Hepatocyte (in vitro differentiated cells): ENCODE data around the gene KIF18B. TPM values are rescaled to one million over a fixed set of nuclear protein-coding genes. Genes with fewer than 3 reads are reported as not detected.

Source experiments
- DNase-seq: peaks from one replicate; pipeline ENCODE4 v3.0.0-alpha.2; 2016; ENCODE audit warnings: low spot score
- H2AFZ ChIP-seq: fragments of 200-600 bp; sonication (generic); 2 replicates; pipeline ENCODE4 v1.6.0; 2016; ENCODE audit warnings: antibody characterized with exemption, mild to moderate bottlenecking
- H3K27ac ChIP-seq: fragments of 200-600 bp; sonication (generic); 2 replicates; pipeline ENCODE4 v1.5.1; 2016; ENCODE audit warnings: mild to moderate bottlenecking
- H3K27me3 ChIP-seq: fragments of 200-600 bp; sonication (generic); 2 replicates; pipeline ENCODE4 v1.6.1; 2016
- H3K36me3 ChIP-seq: fragments of 200-600 bp; sonication (generic); replicated peaks from 2 replicates; pipeline ENCODE4 v1.5.1; 2016; ENCODE audit warnings: low read depth; ENCODE audit not compliant: insufficient read depth
- H3K4me1 ChIP-seq: fragments of 200-600 bp; sonication (generic); 2 replicates; pipeline ENCODE4 v1.5.1; 2016; ENCODE audit warnings: mild to moderate bottlenecking, moderate library complexity; ENCODE audit not compliant: insufficient read depth
- H3K4me2 ChIP-seq: fragments of 200-600 bp; sonication (generic); 2 replicates; pipeline ENCODE4 v1.6.0; 2016
- H3K4me3 ChIP-seq: fragments of 200-600 bp; sonication (generic); 2 replicates; pipeline ENCODE4 v1.5.1; 2016; ENCODE audit warnings: mild to moderate bottlenecking
- H3K79me2 ChIP-seq: fragments of 200-600 bp; sonication (generic); 2 replicates; pipeline ENCODE4 v1.6.0; 2017; ENCODE audit warnings: mild to moderate bottlenecking
- H3K9me2 ChIP-seq: fragments of 200-600 bp; sonication (generic); replicated peaks from 2 replicates; pipeline ENCODE4 v1.6.0; 2017; ENCODE audit warnings: mild to moderate bottlenecking; ENCODE audit not compliant: insufficient read depth
- H3K9me3 ChIP-seq: fragments of 200-600 bp; sonication (generic); 2 replicates; pipeline ENCODE4 v1.5.1; 2016; ENCODE audit warnings: low read depth, mild to moderate bottlenecking
- H4K20me1 ChIP-seq: fragments of 200-600 bp; sonication (generic); 2 replicates; pipeline ENCODE4 v1.6.0; 2016; ENCODE audit warnings: mild to moderate bottlenecking; ENCODE audit not compliant: insufficient read depth, poor library complexity, severe bottlenecking
- EZH2 ChIP-seq: fragments of 200-600 bp; sonication (generic); IDR thresholded peaks from 2 replicates; pipeline ENCODE4 v1.6.1; 2016; ENCODE audit warnings: antibody characterized with exemption, mild to moderate bottlenecking, borderline replicate concordance
- EZH2phosphoT487 ChIP-seq: fragments of 200-600 bp; sonication (generic); IDR thresholded peaks from one replicate; pipeline ENCODE4 v1.6.1; 2018; ENCODE audit warnings: antibody characterized with exemption, mild to moderate bottlenecking, low read depth, moderate library complexity; ENCODE audit not compliant: unreplicated experiment, severe bottlenecking
- WGBS: methylation state at CpG from one replicate; pipeline ENCODE4 v1.1.6; 2016; ENCODE audit warnings: low lambda C conversion rate; ENCODE audit errors: missing lambda C conversion rate; 5-methylcytosine and 5-hydroxymethylcytosine counted together
- polyA plus RNA-seq: library from polyadenylated mRNA; unstranded; fragments of >200 nt; fragmentation: Nextera tagmentation; extraction: Ambion mirVana; gene quantifications from 2 replicates; pipeline ENCODE4 v1.2.1, GENCODE V29; 2016
- total RNA-seq: library from RNA; depleted of rRNA; stranded (reverse); fragments of >200 nt; gene quantifications from 2 replicates; pipeline ENCODE4 v1.2.3, GENCODE V29; 2014
- TF ChIP-seq, protein P1 (sequence below): fragments of 200-600 bp; sonication (generic); IDR thresholded peaks from 2 replicates; pipeline ENCODE4 v1.5.1; 2016; ENCODE audit warnings: antibody characterized with exemption, mild to moderate bottlenecking; ENCODE audit not compliant: poor library complexity

Gene KIF18B
- total and polyA plus RNA-seq, 2 experiments from 2014 or later = 1.8 to 4.3 TPM

DNA sequence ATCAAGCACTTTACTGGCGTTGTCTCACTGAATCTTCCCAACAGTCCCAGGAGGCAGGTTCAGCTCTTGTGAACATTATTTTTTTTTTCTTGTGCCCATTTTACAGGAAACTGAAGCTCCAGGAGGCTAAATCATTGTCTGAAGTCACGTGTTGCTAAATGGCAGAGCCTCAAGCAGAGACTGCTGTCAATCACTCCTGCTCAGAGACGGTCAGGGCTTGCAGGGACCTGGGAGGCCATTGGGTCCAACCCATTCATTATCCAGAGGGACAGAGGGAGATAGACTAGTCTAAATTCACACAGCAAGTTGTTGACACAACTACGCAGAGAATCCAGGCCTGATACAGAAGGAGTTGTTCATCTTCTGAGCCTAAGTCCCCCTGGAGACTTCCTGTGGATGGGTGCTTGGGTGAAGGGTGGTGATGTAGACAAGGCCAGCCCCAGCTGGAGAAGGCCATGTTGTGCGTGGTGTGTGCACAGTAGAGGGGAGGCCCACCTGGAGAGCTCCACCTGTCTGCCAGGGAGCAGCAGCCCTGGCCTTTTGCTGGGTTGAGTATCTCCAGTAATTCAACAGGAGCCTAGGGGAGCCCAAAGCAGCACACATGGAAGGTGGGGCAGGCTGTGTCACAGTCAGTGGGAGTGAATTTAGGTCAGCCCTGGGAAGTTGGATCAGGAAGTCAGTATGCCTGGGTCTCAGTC lies 44.8 kb upstream of the KIF18B start:
- TF ChIP-seq, protein P1, sequence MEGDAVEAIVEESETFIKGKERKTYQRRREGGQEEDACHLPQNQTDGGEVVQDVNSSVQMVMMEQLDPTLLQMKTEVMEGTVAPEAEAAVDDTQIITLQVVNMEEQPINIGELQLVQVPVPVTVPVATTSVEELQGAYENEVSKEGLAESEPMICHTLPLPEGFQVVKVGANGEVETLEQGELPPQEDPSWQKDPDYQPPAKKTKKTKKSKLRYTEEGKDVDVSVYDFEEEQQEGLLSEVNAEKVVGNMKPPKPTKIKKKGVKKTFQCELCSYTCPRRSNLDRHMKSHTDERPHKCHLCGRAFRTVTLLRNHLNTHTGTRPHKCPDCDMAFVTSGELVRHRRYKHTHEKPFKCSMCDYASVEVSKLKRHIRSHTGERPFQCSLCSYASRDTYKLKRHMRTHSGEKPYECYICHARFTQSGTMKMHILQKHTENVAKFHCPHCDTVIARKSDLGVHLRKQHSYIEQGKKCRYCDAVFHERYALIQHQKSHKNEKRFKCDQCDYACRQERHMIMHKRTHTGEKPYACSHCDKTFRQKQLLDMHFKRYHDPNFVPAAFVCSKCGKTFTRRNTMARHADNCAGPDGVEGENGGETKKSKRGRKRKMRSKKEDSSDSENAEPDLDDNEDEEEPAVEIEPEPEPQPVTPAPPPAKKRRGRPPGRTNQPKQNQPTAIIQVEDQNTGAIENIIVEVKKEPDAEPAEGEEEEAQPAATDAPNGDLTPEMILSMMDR = no peak
- TF ChIP-seq EZH2phosphoT487 = no peak
- 75% methylated on average over 5 of the region's 5 CpGs for WGBS

DNA sequence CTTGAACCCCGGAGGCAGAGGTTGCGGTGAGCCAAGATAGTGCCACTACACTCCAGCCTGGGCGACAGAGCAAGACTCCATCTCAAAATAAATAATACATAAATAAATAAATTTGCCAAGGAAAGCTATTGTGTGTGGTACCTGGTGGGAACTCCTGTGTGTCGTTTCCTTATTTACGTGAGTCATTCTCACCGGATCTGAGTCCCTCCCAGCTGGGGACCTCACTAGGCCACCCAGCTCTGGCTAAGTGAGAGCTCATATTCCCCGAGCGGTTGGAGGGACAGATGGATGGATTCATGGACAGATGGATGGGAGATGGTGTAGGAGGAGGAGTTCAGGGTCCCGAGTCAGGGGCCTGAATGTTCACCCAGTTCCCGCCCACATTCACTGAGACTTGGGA lies 43.4 kb upstream of the KIF18B start:
- 76% methylated on average over 10 of the region's 10 CpGs for WGBS
- peaks cover 15% of the 10 kb centered on the region for H3K27me3 ChIP-seq
- H3K79me2 ChIP-seq = no peaks in the 10 kb centered on the region
- TF ChIP-seq, protein P1 = no peak
- TF ChIP-seq EZH2phosphoT487 (no peak), EZH2 (no peak)
- H4K20me1 ChIP-seq = no peaks in the 10 kb centered on the region
- H3K4me2 ChIP-seq = no peak overlapping the region
- no peaks in the 10 kb centered on the region for H3K9me3 ChIP-seq
- no peaks in the 10 kb centered on the region for H3K9me2 ChIP-seq
- no peaks in the 10 kb centered on the region for H3K36me3 ChIP-seq
- peaks cover 9% of the 10 kb centered on the region for H3K4me1 ChIP-seq
- DNase-seq = no peak
- no peak overlapping the region for H3K4me3 ChIP-seq
- H2AFZ ChIP-seq = no peak overlapping the region
- no peak overlapping the region for H3K27ac ChIP-seq

More for the DNA sequence above, 44.8 kb upstream of the KIF18B start:
- Histone ChIP-seq H3K9me3 (no peaks in the 10 kb centered on the region), H4K20me1 (no peaks in the 10 kb centered on the region), H2AFZ (no peak overlapping the region), H3K4me1 (peaks cover 8% of the 10 kb centered on the region), H3K79me2 (no peaks in the 10 kb centered on the region), H3K27ac (no peak overlapping the region), H3K9me2 (no peaks in the 10 kb centered on the region), H3K4me3 (no peak overlapping the region), H3K4me2 (no peak overlapping the region), H3K27me3 (peaks cover 4% of the 10 kb centered on the region), H3K36me3 (no peaks in the 10 kb centered on the region)
- no peak for DNase-seq

DNA sequence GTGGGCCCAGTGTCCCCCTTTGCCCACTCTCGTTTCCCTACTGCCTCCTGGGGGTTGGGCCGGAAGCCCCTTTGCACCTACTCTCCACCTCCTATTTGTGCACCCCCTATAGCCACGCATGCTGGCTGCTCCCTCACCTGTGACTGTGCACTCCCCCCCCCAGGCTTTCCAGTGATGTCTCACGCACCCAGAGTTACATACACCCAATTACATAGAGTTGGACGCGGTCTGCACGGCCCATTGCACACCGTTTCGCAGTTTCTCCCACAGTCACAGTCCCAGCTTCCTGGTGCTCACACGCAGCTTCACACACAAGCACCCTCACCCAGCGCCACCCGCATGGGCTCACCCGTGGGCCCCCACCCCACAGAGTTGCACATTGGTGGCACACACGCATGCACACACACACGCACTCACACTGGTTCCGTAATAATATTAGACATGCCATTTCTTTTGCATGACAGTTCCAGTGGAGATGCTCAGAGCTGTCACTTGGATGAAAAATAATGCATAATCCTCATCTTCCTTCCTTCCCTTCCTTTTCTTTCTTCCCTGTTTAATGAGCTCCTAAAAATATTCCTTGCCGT lies 42.1 kb upstream of the KIF18B start:
- H3K4me1 ChIP-seq = peaks cover 9% of the 10 kb centered on the region
- H3K36me3 ChIP-seq = no peaks in the 10 kb centered on the region
- no peak overlapping the region for H3K4me2 ChIP-seq
- no peak overlapping the region for H2AFZ ChIP-seq
- H3K4me3 ChIP-seq = no peak overlapping the region
- no peaks in the 10 kb centered on the region for H3K79me2 ChIP-seq
- H3K27ac ChIP-seq = no peak overlapping the region
- H3K9me2 ChIP-seq = no peaks in the 10 kb centered on the region
- H3K9me3 ChIP-seq = no peaks in the 10 kb centered on the region
- no peaks in the 10 kb centered on the region for H4K20me1 ChIP-seq
- TF ChIP-seq EZH2phosphoT487 (no peak), EZH2 (no peak)
- TF ChIP-seq, protein P1 = no peak
- WGBS = 91% methylated on average over 17 of the region's 17 CpGs
- DNase-seq = no peak
- H3K27me3 ChIP-seq = peaks cover 21% of the 10 kb centered on the region
